NCI-H82 treated with DMSO at 0.1 percent for 48 hours (cell line): ENCODE results near the gene KCTD2.
"Not testable (repeated sequence)": the region's sequence is repeated elsewhere in the genome, so short reads cannot be mapped to it uniquely, and the experiment has no call there.

Experiments
- DNase-seq: peaks from one replicate; lab custom pipeline; 2025; ENCODE audit not compliant: unreplicated experiment; lab: John Stamatoyannopoulos, UW

Gene KCTD2

GRCh38 chr17:75049057-75049456 is 2.0 kb downstream of the KCTD2 start:
- DNase-seq, result no peak

GRCh38 chr17:75049706-75050105 is 2.7 kb downstream of the KCTD2 start:
- DNase-seq, result no peak

- no peak for DNase-seq
Measured at GRCh38 chr17:75051941-75052340, 4.9 kb downstream of the KCTD2 start.

GRCh38 chr17:75059369-75060345 is 12.6 kb downstream of the KCTD2 start:
- DNase-seq, result peak; percentile 86

GRCh38 chr17:75060434-75061054 is 13.5 kb downstream of the KCTD2 start:
- peak; percentile 95 for DNase-seq

- DNase-seq, result no peak
Measured at GRCh38 chr17:75061055-75061438, 14.0 kb downstream of the KCTD2 start.

GRCh38 chr17:75061618-75062017 is 14.6 kb downstream of the KCTD2 start:
- peak; percentile 75 for DNase-seq

GRCh38 chr17:75063201-75063600 is 16.2 kb downstream of the KCTD2 start:
- no peak for DNase-seq

- no peak for DNase-seq
Measured at GRCh38 chr17:75063626-75064025, 16.6 kb downstream of the KCTD2 start.

- no peak for DNase-seq
Measured at GRCh38 chr17:75064040-75064439, 17.0 kb downstream of the KCTD2 start.

GRCh38 chr17:75064460-75064859 is 17.4 kb downstream of the KCTD2 start:
- no peak for DNase-seq

GRCh38 chr17:75064867-75065561 is 18.0 kb downstream of the KCTD2 start:
- DNase-seq, result no peak

GRCh38 chr17:75065562-75066151 is 18.6 kb downstream of the KCTD2 start:
- DNase-seq, result no peak

GRCh38 chr17:75067856-75068255 is 20.8 kb downstream of the KCTD2 start:
- DNase-seq, result no peak

GRCh38 chr17:75068750-75069149 is 21.7 kb downstream of the KCTD2 start:
- DNase-seq, result no peak

- DNase-seq, result no peak
Measured at GRCh38 chr17:75069783-75070182, 22.8 kb downstream of the KCTD2 start.

GRCh38 chr17:75071478-75072271 is 24.6 kb downstream of the KCTD2 start:
- DNase-seq, result not testable (repeated sequence)

GRCh38 chr17:75072909-75073308 is 25.9 kb downstream of the KCTD2 start:
- not testable (repeated sequence) for DNase-seq

- DNase-seq, result no peak
Measured at GRCh38 chr17:75073618-75074047, 26.6 kb downstream of the KCTD2 start.

- no peak for DNase-seq
Measured at GRCh38 chr17:75074532-75074931, 27.5 kb downstream of the KCTD2 start.
